MM.1S (cell line): ENCODE measurements around the gene RNPC3.
"Not testable (repeated sequence)": the region's sequence is repeated elsewhere in the genome, so short reads cannot be mapped to it uniquely, and the experiment has no call there.

ENCODE experiments used
- DNase-seq: peaks from one replicate; pipeline ENCODE4 v3.0.0-alpha.2; 2015
- H2AFZ ChIP-seq: fragments of 300-600 bp; sonication (generic); 2 replicates; pipeline ENCODE4 v1.6.0; 2016; ENCODE audit warnings: antibody characterized with exemption, low read length
- H3F3A ChIP-seq: fragments of 300-600 bp; sonication (generic); 2 replicates; pipeline ENCODE4 v1.6.1; 2016; ENCODE audit warnings: mild to moderate bottlenecking, antibody characterized with exemption, low read length, moderate library complexity, mixed read lengths; ENCODE audit not compliant: insufficient read depth
- H3K27ac ChIP-seq: fragments of 300-600 bp; sonication (generic); 2 replicates; pipeline ENCODE4 v1.5.1; 2016; ENCODE audit warnings: mild to moderate bottlenecking, low read length
- H3K27me3 ChIP-seq: fragments of 300-600 bp; sonication (generic); replicated peaks from 2 replicates; pipeline ENCODE4 v1.6.0; 2016; ENCODE audit warnings: low read length; ENCODE audit not compliant: insufficient read depth
- H3K36me3 ChIP-seq: fragments of 300-600 bp; sonication (generic); replicated peaks from 2 replicates; pipeline ENCODE4 v1.6.1; 2016; ENCODE audit warnings: mild to moderate bottlenecking, low read length, mixed read lengths; ENCODE audit not compliant: insufficient read depth
- H3K4me1 ChIP-seq: fragments of 300-600 bp; sonication (generic); 2 replicates; pipeline ENCODE4 v1.6.1; 2016; ENCODE audit warnings: low read length, mixed read lengths
- H3K4me2 ChIP-seq: fragments of 300-600 bp; sonication (generic); 2 replicates; pipeline ENCODE4 v1.6.0; 2016; ENCODE audit warnings: low read depth, low read length
- H3K4me3 ChIP-seq: fragments of 300-600 bp; sonication (generic); 2 replicates; pipeline ENCODE4 v1.5.1; 2016; ENCODE audit warnings: low read length, mixed read lengths
- H3K79me2 ChIP-seq: fragments of 300-600 bp; sonication (generic); 2 replicates; pipeline ENCODE4 v1.6.1; 2016; ENCODE audit warnings: mixed run types, low read length, mixed read lengths
- H3K9ac ChIP-seq: fragments of 300-600 bp; sonication (generic); 2 replicates; pipeline ENCODE4 v1.6.1; 2016; ENCODE audit warnings: low read length, mixed read lengths
- H3K9me2 ChIP-seq: fragments of 300-600 bp; sonication (generic); replicated peaks from 2 replicates; pipeline ENCODE4 v1.6.1; 2016; ENCODE audit warnings: mild to moderate bottlenecking, low read length, mixed read lengths; ENCODE audit not compliant: insufficient read depth
- H3K9me3 ChIP-seq: fragments of 300-600 bp; sonication (generic); replicated peaks from 2 replicates; pipeline ENCODE4 v1.6.1; 2016; ENCODE audit warnings: mild to moderate bottlenecking, low read length, mixed read lengths; ENCODE audit not compliant: insufficient read depth
- H4K20me1 ChIP-seq: fragments of 300-600 bp; sonication (generic); 2 replicates; pipeline ENCODE4 v1.6.1; 2016; ENCODE audit warnings: mild to moderate bottlenecking, low read length, moderate library complexity, mixed read lengths; ENCODE audit not compliant: insufficient read depth
- EZH2 ChIP-seq: fragments of 300-600 bp; sonication (generic); optimal IDR thresholded peaks from 2 replicates; pipeline ENCODE3; 2017; ENCODE audit warnings: low read depth, mild to moderate bottlenecking, antibody characterized with exemption, low read length, mixed read lengths
- EZH2phosphoT487 ChIP-seq: fragments of 300-600 bp; sonication (generic); IDR thresholded peaks from 2 replicates; pipeline ENCODE4 v1.6.1; 2018; ENCODE audit warnings: antibody characterized with exemption, low read length
- TF ChIP-seq, protein P1 (sequence below): fragments of 300-600 bp; sonication (generic); IDR thresholded peaks from 2 replicates; pipeline ENCODE4 v1.5.1; 2016; ENCODE audit warnings: antibody characterized with exemption, low read length, mixed read lengths

Gene RNPC3

DNA sequence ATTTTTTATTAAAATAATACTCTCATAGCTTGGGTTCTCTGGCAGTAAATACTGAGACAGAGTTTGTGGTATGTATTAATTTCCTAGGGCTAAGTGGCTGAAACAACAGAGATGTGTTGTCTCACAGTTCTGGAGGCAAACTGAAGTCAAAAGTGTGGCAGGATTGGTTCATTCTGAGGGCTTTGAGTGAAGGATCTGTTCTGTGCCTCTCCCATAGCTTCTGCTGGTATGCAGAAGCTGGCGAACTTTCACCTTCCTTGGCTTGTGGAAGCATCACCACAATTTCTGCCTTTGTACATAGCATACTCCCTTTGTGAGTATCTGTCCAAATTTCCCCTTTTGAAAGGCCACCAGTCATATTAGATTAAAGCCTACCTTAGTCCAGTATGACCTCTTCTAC is 21.0 kb downstream of the RNPC3 start:
- Histone ChIP-seq H3K27ac (no peak overlapping the region), H3K9ac (no peak overlapping the region), H3F3A (no peaks in the 10 kb centered on the region), H2AFZ (no peak overlapping the region), H3K79me2 (no peaks in the 10 kb centered on the region), H3K27me3 (no peaks in the 10 kb centered on the region), H3K36me3 (no peaks in the 10 kb centered on the region; the same call in 1 of the 2 replicates), H3K9me3 (no peaks in the 10 kb centered on the region), H3K4me3 (no peak overlapping the region), H3K4me1 (no peaks in the 10 kb centered on the region), H4K20me1 (no peaks in the 10 kb centered on the region), H3K9me2 (no peaks in the 10 kb centered on the region), H3K4me2 (no peak overlapping the region)
- TF ChIP-seq EZH2phosphoT487: no peak
- no peak for TF ChIP-seq EZH2
- TF ChIP-seq, protein P1, sequence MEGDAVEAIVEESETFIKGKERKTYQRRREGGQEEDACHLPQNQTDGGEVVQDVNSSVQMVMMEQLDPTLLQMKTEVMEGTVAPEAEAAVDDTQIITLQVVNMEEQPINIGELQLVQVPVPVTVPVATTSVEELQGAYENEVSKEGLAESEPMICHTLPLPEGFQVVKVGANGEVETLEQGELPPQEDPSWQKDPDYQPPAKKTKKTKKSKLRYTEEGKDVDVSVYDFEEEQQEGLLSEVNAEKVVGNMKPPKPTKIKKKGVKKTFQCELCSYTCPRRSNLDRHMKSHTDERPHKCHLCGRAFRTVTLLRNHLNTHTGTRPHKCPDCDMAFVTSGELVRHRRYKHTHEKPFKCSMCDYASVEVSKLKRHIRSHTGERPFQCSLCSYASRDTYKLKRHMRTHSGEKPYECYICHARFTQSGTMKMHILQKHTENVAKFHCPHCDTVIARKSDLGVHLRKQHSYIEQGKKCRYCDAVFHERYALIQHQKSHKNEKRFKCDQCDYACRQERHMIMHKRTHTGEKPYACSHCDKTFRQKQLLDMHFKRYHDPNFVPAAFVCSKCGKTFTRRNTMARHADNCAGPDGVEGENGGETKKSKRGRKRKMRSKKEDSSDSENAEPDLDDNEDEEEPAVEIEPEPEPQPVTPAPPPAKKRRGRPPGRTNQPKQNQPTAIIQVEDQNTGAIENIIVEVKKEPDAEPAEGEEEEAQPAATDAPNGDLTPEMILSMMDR: no peak
- no peak for DNase-seq

DNA sequence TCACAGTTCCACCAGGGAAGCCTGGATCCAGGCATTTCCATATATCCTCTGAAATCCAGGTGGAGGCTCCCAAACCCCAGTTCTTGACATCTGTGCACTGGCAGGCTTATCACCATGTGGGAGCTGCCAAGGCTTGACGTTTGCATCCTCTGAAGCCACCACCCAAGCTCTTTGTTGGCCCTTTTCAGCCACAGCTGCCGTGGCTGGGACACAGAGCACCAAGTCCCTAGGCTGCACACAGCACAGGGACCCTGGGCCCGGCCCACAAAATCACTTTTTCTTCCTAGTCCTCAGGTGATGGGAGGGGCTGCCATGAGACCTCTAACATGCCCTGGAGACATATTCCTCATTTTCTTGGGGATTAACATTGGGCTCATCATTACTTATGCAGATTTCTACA is 22.3 kb downstream of the RNPC3 start:
- Histone ChIP-seq H3K9ac (no peak overlapping the region), H2AFZ (no peak overlapping the region), H4K20me1 (no peaks in the 10 kb centered on the region), H3K79me2 (no peaks in the 10 kb centered on the region), H3K9me3 (no peaks in the 10 kb centered on the region), H3F3A (no peaks in the 10 kb centered on the region), H3K27me3 (no peaks in the 10 kb centered on the region), H3K27ac (no peak overlapping the region), H3K36me3 (no peaks in the 10 kb centered on the region; the same call in 1 of the 2 replicates), H3K4me2 (no peak overlapping the region), H3K4me1 (no peaks in the 10 kb centered on the region), H3K4me3 (no peak overlapping the region), H3K9me2 (no peaks in the 10 kb centered on the region)
- no peak for DNase-seq
- TF ChIP-seq EZH2 (no peak), EZH2phosphoT487 (no peak)
- TF ChIP-seq, protein P1: no peak

DNA sequence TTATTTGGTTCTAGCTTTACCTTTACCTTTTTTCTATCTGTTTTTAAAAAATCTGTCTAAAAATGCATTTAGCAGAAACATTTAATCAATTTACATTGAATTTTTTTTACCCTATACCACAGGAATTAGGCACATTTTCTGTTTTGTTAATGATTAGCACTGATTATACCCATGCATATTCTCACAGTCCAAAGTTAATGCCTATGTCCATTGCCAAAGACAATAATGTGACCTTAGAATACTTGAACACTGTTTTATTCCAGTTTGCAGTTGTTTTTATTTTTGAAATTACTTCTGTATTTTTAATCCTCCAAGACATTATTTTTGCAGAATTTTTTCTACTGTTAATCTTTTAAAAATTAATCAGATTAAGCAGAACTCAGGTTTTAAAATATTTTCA is 34.9 kb downstream of the RNPC3 start:
- TF ChIP-seq EZH2phosphoT487 (no peak), EZH2 (no peak)
- TF ChIP-seq, protein P1: no peak
- Histone ChIP-seq H3K4me2 (no peak overlapping the region), H3K4me1 (no peaks in the 10 kb centered on the region)

DNA sequence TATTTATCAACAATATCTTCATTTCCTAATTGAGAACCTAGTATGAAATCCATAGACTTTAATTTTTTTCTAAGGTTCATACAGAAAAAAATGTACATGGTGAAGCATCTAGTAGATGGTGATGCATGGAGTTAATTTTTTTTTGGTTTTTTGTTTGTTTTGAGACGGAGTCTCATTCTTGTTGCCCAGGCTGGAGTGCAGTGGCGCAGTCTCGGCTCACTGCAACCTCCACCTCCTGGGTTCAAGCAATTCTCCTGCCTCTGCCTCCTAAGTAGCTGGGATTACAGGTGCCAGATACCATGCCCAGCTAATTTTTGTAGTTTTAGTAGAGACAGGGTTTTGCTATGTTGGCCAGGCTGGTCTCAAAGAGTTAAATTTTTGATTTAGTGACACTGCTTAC is 35.6 kb downstream of the RNPC3 start:
- H3K36me3 ChIP-seq, H4K20me1 ChIP-seq, H3K27ac ChIP-seq, H3K9ac ChIP-seq, DNase-seq, H3K9me2 ChIP-seq, H3F3A ChIP-seq, H3K4me2 ChIP-seq, H2AFZ ChIP-seq, H3K79me2 ChIP-seq, H3K27me3 ChIP-seq, H3K9me3 ChIP-seq, H3K4me3 ChIP-seq, H3K4me1 ChIP-seq: not testable (repeated sequence)

More for the DNA sequence above, 34.9 kb downstream of the RNPC3 start:
- Histone ChIP-seq H3K27me3 (no peaks in the 10 kb centered on the region), H3F3A (peaks cover 4% of the 10 kb centered on the region; the same call in 1 of the 2 replicates), H3K79me2 (no peaks in the 10 kb centered on the region), H3K36me3 (no peaks in the 10 kb centered on the region), H2AFZ (no peak overlapping the region), H3K9me2 (no peaks in the 10 kb centered on the region), H3K9me3 (no peaks in the 10 kb centered on the region), H4K20me1 (no peaks in the 10 kb centered on the region), H3K4me3 (no peak overlapping the region), H3K27ac (no peak overlapping the region), H3K9ac (no peak overlapping the region)
- no peak for DNase-seq
